H1 (cell line): ENCODE measurements around the gene NADSYN1. TPM values are rescaled to one million over a fixed set of nuclear protein-coding genes. Genes with fewer than 3 reads are reported as not detected.

Source experiments
- CTCF ChIA-PET: fragments of 300-600 bp; sonication (Branson Sonifier 250); formaldehyde crosslinking; loops from one replicate; lab custom pipeline; 2021; ENCODE audit not compliant: partially characterized antibody; lab: Charles Lee
- POLR2A ChIA-PET: fragments of 300-600 bp; sonication (Branson Sonifier 250); formaldehyde crosslinking; loops from one replicate; lab custom pipeline; 2021; ENCODE audit warnings: inconsistent platforms; ENCODE audit not compliant: partially characterized antibody; lab: Charles Lee
- DNase-seq, 2 experiments: peaks; one replicate each; pipeline versions ENCODE4 v3.0.0 to v3.0.0-alpha.2; 2010 to 2022; ENCODE audit warnings: low spot score in 2 of 2, low read depth in 1 of 2, mixed read lengths in 1 of 2
- FAIRE-seq: peaks from 2 replicates; lab custom pipeline; 2011; peaks lifted over from hg19 to GRCh38; lab: Jason Lieb, UNC
- H2AFZ ChIP-seq: 2 replicates; pipeline ENCODE4 v1.8.1; 2012; ENCODE audit warnings: low read length, inconsistent platforms
- H2AK5ac ChIP-seq: 2 replicates; pipeline ENCODE4 v1.6.1; 2013; ENCODE audit warnings: low read depth, low read length
- H2BK120ac ChIP-seq: replicated peaks from 2 replicates; pipeline ENCODE3; 2013; ENCODE audit warnings: low read depth, low read length, inconsistent platforms
- H2BK12ac ChIP-seq: 2 replicates; pipeline ENCODE4 v1.6.1; 2013; ENCODE audit warnings: low read depth, low read length
- H2BK15ac ChIP-seq: 2 replicates; pipeline ENCODE4 v1.6.1; 2013; ENCODE audit warnings: low read length
- H2BK20ac ChIP-seq: 2 replicates; pipeline ENCODE4 v1.6.1; 2013; ENCODE audit warnings: low read length
- H2BK5ac ChIP-seq: 2 replicates; pipeline ENCODE4 v1.6.1; 2013; ENCODE audit warnings: low read depth, low read length
- H3K14ac ChIP-seq: 2 replicates; pipeline ENCODE4 v1.6.1; 2013; ENCODE audit warnings: inconsistent platforms; ENCODE audit not compliant: insufficient read length
- H3K18ac ChIP-seq: 2 replicates; pipeline ENCODE4 v1.6.1; 2013; ENCODE audit warnings: low read length; ENCODE audit errors: extremely low read depth
- H3K23ac ChIP-seq: 2 replicates; pipeline ENCODE4 v1.6.1; 2013; ENCODE audit warnings: inconsistent platforms; ENCODE audit not compliant: insufficient read length
- H3K23me2 ChIP-seq: 2 replicates; pipeline ENCODE4 v1.6.1; 2013; ENCODE audit warnings: low read depth, low read length
- H3K27ac ChIP-seq: 2 replicates; pipeline ENCODE4 v1.6.1; 2011; ENCODE audit warnings: low read depth, low read length, inconsistent platforms
- H3K27me3 ChIP-seq, 4 experiments: replicated peaks in 1 of 4; 1 replicate in 1 of 4; 2 replicates in 3 of 4; pipeline versions ENCODE4 v1.6.1 to v1.8.1; 2011 to 2013; ENCODE audit warnings: low read length in 3 of 4, mild to moderate bottlenecking in 3 of 4, inconsistent platforms in 2 of 4, mixed read lengths in 2 of 4, moderate library complexity in 1 of 4; ENCODE audit not compliant: control insufficient read depth in 3 of 4, insufficient read depth in 3 of 4; ENCODE audit errors: extremely low read depth in 1 of 4
- H3K36me3 ChIP-seq, 4 experiments: 2 replicates each; pipeline versions ENCODE4 v1.6.1 to v1.8.1; 2011 to 2013; ENCODE audit warnings: mild to moderate bottlenecking in 4 of 4, low read length in 3 of 4, moderate library complexity in 2 of 4, control low read depth in 1 of 4, inconsistent platforms in 1 of 4; ENCODE audit not compliant: insufficient read depth in 4 of 4, control insufficient read depth in 2 of 4
- H3K4ac ChIP-seq: replicated peaks from 2 replicates; pipeline ENCODE3; 2013; ENCODE audit warnings: low read length, low read depth, mixed read lengths, inconsistent platforms; ENCODE audit not compliant: insufficient read length
- H3K4me1 ChIP-seq, 4 experiments: replicated peaks in 1 of 4; 1 replicate in 1 of 4; 2 replicates in 3 of 4; pipeline versions ENCODE4 v1.6.1 to v1.8.1; 2011 to 2013; ENCODE audit warnings: low read length in 3 of 4, inconsistent platforms in 2 of 4, mixed read lengths in 1 of 4; ENCODE audit not compliant: insufficient read depth in 4 of 4, control insufficient read depth in 3 of 4
- H3K4me2 ChIP-seq, 2 experiments: 2 replicates each; pipeline versions ENCODE4 v1.6.1 to v1.8.1; 2011 to 2013; ENCODE audit warnings: low read depth in 2 of 2, low read length in 2 of 2, control low read depth in 1 of 2, inconsistent platforms in 1 of 2, mild to moderate bottlenecking in 1 of 2; ENCODE audit not compliant: insufficient read depth in 1 of 2
- H3K4me3 ChIP-seq, 4 experiments: fragments of 200-600, 300-600 bp in 1 of 4; sonication (generic), shearing (Covaris generic), sonication (Bioruptor Twin) in 1 of 4; 2 replicates each; pipeline versions ENCODE4 v1.5.1 to v1.8.1; 2011 to 2016; ENCODE audit warnings: low read length in 4 of 4, low read depth in 3 of 4, control low read depth in 2 of 4, inconsistent platforms in 2 of 4, mild to moderate bottlenecking in 2 of 4, mixed read lengths in 1 of 4, moderate library complexity in 1 of 4; ENCODE audit not compliant: insufficient read depth in 2 of 4; ENCODE audit errors: extremely low read depth in 1 of 4
- H3K56ac ChIP-seq: replicated peaks from 2 replicates; pipeline ENCODE3; 2013; ENCODE audit warnings: low read depth, mild to moderate bottlenecking, mixed read lengths, low read length, inconsistent platforms; ENCODE audit not compliant: insufficient read length
- H3K79me1 ChIP-seq: 2 replicates; pipeline ENCODE4 v1.6.1; 2013; ENCODE audit warnings: low read depth, low read length, control low read depth
- H3K79me2 ChIP-seq, 2 experiments: 2 replicates each; pipeline versions ENCODE4 v1.6.1 to v1.8.1; 2012 to 2013; ENCODE audit warnings: low read length in 2 of 2, mild to moderate bottlenecking in 2 of 2, inconsistent platforms in 1 of 2; ENCODE audit not compliant: insufficient read depth in 2 of 2, control insufficient read depth in 1 of 2
- H3K9ac ChIP-seq, 4 experiments: replicated peaks in 1 of 4; 1 replicate in 1 of 4; 2 replicates in 3 of 4; pipeline versions ENCODE4 v1.6.1 to v1.8.1; 2011 to 2013; ENCODE audit warnings: low read depth in 3 of 4, low read length in 3 of 4, control low read depth in 2 of 4, mild to moderate bottlenecking in 2 of 4, moderate library complexity in 2 of 4, inconsistent platforms in 1 of 4; ENCODE audit errors: extremely low read depth in 1 of 4
- H3K9me3 ChIP-seq, 2 experiments: 2 replicates each; pipeline versions ENCODE4 v1.6.1 to v1.8.1; 2012 to 2013; ENCODE audit warnings: mild to moderate bottlenecking in 2 of 2, moderate library complexity in 2 of 2, control low read depth in 1 of 2, inconsistent platforms in 1 of 2, low read depth in 1 of 2, low read length in 1 of 2, mixed read lengths in 1 of 2; ENCODE audit not compliant: insufficient read depth in 2 of 2
- H4K20me1 ChIP-seq, 2 experiments: replicated peaks in 1 of 2; 2 replicates each; pipeline versions ENCODE3 to v1.8.1; 2011 to 2013; ENCODE audit warnings: inconsistent platforms in 2 of 2, low read length in 2 of 2, mild to moderate bottlenecking in 1 of 2; ENCODE audit not compliant: insufficient read depth in 2 of 2, control insufficient read depth in 1 of 2
- H4K5ac ChIP-seq: 2 replicates; pipeline ENCODE4 v1.6.1; 2013; ENCODE audit warnings: low read length, low read depth, mixed read lengths, inconsistent platforms; ENCODE audit not compliant: insufficient read length
- H4K8ac ChIP-seq: 2 replicates; pipeline ENCODE4 v1.8.0; 2013; ENCODE audit warnings: mild to moderate bottlenecking, moderate library complexity, low read length, inconsistent platforms; ENCODE audit not compliant: insufficient read depth; ENCODE audit errors: extremely low read depth
- H4K91ac ChIP-seq: replicated peaks from 2 replicates; pipeline ENCODE3; 2013; ENCODE audit warnings: low read length, mixed read lengths, inconsistent platforms; ENCODE audit not compliant: insufficient read length
- SRF ChIP-seq: IDR thresholded peaks from 2 replicates; pipeline ENCODE4 v1.6.1; 2011; ENCODE audit warnings: mild to moderate bottlenecking, low read depth, low read length, moderate library complexity
- WGBS, 2 experiments: shearing (Covaris generic) in 1 of 2; methylation state at CpG; one replicate each; pipeline versions ENCODE4 v1.1.6 to v1.1.7; 2013 to 2015; ENCODE audit warnings: low lambda C conversion rate in 2 of 2, mixed read lengths in 2 of 2, inconsistent platforms in 1 of 2, low coverage in 1 of 2, missing lambda C conversion rate in 1 of 2; ENCODE audit not compliant: insufficient replicate concordance in 2 of 2, insufficient coverage in 1 of 2, insufficient read length in 1 of 2; ENCODE audit errors: extremely low coverage in 1 of 2, missing lambda C conversion rate in 1 of 2; 5-methylcytosine and 5-hydroxymethylcytosine counted together
- polyA plus RNA-seq, 7 experiments: library from polyadenylated mRNA; depleted of rRNA in 3 of 7; stranded (reverse) in 5 of 7; unstranded in 2 of 7; fragments of >200 nt in 5 of 7; fragments of 200-250 nt in 2 of 7; gene quantifications; 1 replicate in 5 of 7; 2 replicates in 1 of 7; 4 replicates in 1 of 7; pipeline versions ENCODE4 v1.2.1 to v1.2.3, GENCODE V29; 2011 to 2013; ENCODE audit warnings: missing spikeins in 2 of 7, mixed read lengths in 2 of 7
- total RNA-seq: library from RNA; stranded (reverse); fragmentation: NEBNext Ultra II Directional; extraction: Animal tissue kit (Norgen Biotek cat#: 25700); gene quantifications from 2 replicates; pipeline ENCODE4 v1.2.1, GENCODE V29; 2021
- TF ChIP-seq, protein P1 (sequence below): IDR thresholded peaks from 2 replicates; pipeline ENCODE4 v1.6.1; 2011; ENCODE audit warnings: low read length, improper control_type of control experiment

The NADSYN1 gene
- total and polyA plus RNA-seq, 2 of the 8 experiments (the other 6 are each of a cell fraction or from before 2014, with no cell fraction given), result 38.3 to 38.6 TPM

DNA sequence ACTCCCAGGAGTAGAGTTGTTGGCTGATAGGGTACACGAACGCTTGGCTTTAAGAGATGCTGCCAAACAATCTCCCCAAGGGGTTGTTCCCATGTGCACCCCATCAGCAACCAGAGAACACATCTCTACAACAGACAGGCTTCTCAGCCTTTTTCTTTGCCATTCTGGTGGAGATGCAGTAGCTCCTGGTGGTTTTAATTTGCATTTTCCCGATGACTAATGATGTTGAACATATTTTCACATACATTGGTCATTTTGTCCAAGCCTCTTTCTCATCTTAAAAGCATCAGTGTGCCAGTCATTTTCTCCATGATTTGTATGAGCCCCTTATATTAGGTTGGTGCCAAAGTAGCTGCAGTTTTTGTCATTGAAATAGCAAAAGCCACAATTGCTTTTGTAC lies 26.6 kb upstream of the NADSYN1 start:
- Histone ChIP-seq H2BK120ac (no peak overlapping the region), H2BK5ac (no peak overlapping the region), H3K23ac (no peak overlapping the region), H2BK12ac (no peak overlapping the region), H3K4me1 (peaks cover 0 to 2% (median 0%) of the 10 kb centered on the region in 4 experiments; a peak in 2 of 7 replicates), H3K9me3 (no peaks in the 10 kb centered on the region), H2AFZ (no peak overlapping the region), H3K79me1 (no peaks in the 10 kb centered on the region), H3K36me3 (no peaks in the 10 kb centered on the region), H3K4me3 (no peak overlapping the region), H3K27me3 (no peaks in the 10 kb centered on the region), H3K79me2 (no peaks in the 10 kb centered on the region), H3K14ac (no peak overlapping the region), H3K56ac (no peak overlapping the region), H3K9ac (no peak overlapping the region), H3K27ac (no peak overlapping the region), H4K20me1 (no peaks in the 10 kb centered on the region), H3K4me2 (no peak overlapping the region), H3K23me2 (no peaks in the 10 kb centered on the region; the same call in 1 of the 2 replicates), H3K4ac (no peak overlapping the region), H2BK20ac (no peak overlapping the region), H3K18ac (no peak overlapping the region), H2BK15ac (no peak overlapping the region), H4K5ac (no peak overlapping the region), H4K8ac (no peak overlapping the region), H2AK5ac (no peak overlapping the region), H4K91ac (no peak overlapping the region)
- TF ChIP-seq, protein P1, sequence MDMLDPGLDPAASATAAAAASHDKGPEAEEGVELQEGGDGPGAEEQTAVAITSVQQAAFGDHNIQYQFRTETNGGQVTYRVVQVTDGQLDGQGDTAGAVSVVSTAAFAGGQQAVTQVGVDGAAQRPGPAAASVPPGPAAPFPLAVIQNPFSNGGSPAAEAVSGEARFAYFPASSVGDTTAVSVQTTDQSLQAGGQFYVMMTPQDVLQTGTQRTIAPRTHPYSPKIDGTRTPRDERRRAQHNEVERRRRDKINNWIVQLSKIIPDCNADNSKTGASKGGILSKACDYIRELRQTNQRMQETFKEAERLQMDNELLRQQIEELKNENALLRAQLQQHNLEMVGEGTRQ, result no peak
- no peak for TF ChIP-seq SRF
- ChIA-PET POLR2A (interaction anchor here (0.7 kb wide), 1 partner anchor 306 kb away, joined by 3 read pairs; no protein-coding TSS in a partner anchor), CTCF (interaction anchor here (0.7 to 2.8 kb wide), 19 partner anchors 10 to 972 kb away, joined by 3 to 10 read pairs (median 5); partner anchors contain the start of gene DHCR7)
- WGBS, 2 experiments, result 84% methylated on average over 3 of the region's 3 CpGs; no CpG with 5 or more reads in 1 of the 2 experiments
- DNase-seq (no peak), FAIRE-seq (no peak)
